Measurements from ENCODE around the gene NMT2. TPM values are rescaled to one million over a fixed set of nuclear protein-coding genes. Genes with fewer than 3 reads are reported as not detected.

NMT2 gene
- total RNA-seq, 4 donors from 2014 or later = 57.5 to 102 (median 76.6) TPM

GRCh38 chr10:15176269-15176668 lies 7.8 kb upstream of the NMT2 start:
- no peak for TF ChIP-seq CTCF (IDR thresholded peaks at IDR 0.05; ENCODE audit: low read depth)

- TF ChIP-seq CTCF (IDR thresholded peaks at IDR 0.05; ENCODE audit: low read depth) = no peak
Measured at GRCh38 chr10:15175587-15175986, 7.1 kb upstream of the NMT2 start.

- TF ChIP-seq CTCF (IDR thresholded peaks at IDR 0.05; ENCODE audit: low read depth) = no peak
Measured at GRCh38 chr10:15172306-15172840, 3.9 kb upstream of the NMT2 start.

GRCh38 chr10:15169555-15170401 lies 1.3 kb upstream of the NMT2 start:
- no peak for TF ChIP-seq CTCF (IDR thresholded peaks at IDR 0.05; ENCODE audit: low read depth)

- no peak for TF ChIP-seq CTCF (IDR thresholded peaks at IDR 0.05; ENCODE audit: low read depth)
Measured at GRCh38 chr10:15168786-15169554, 477 bp upstream of the NMT2 start.

- TF ChIP-seq CTCF (IDR thresholded peaks at IDR 0.05; ENCODE audit: low read depth) = no peak
Measured at GRCh38 chr10:15167411-15168290, 842 bp downstream of the NMT2 start.

Data from subcutaneous adipose tissue (tissue), 4 donors.